Hepatocyte (in vitro differentiated cells): ENCODE data around the gene RAB9A. TPM values are rescaled to one million over a fixed set of nuclear protein-coding genes. Genes with fewer than 3 reads are reported as not detected.

Experiments
- DNase-seq: peaks from one replicate; pipeline ENCODE4 v3.0.0-alpha.2; 2016; ENCODE audit warnings: low spot score
- H2AFZ ChIP-seq: fragments of 200-600 bp; sonication (generic); 2 replicates; pipeline ENCODE4 v1.6.0; 2016; ENCODE audit warnings: antibody characterized with exemption, mild to moderate bottlenecking
- H3K27ac ChIP-seq: fragments of 200-600 bp; sonication (generic); 2 replicates; pipeline ENCODE4 v1.5.1; 2016; ENCODE audit warnings: mild to moderate bottlenecking
- H3K27me3 ChIP-seq: fragments of 200-600 bp; sonication (generic); 2 replicates; pipeline ENCODE4 v1.6.1; 2016
- H3K36me3 ChIP-seq: fragments of 200-600 bp; sonication (generic); replicated peaks from 2 replicates; pipeline ENCODE4 v1.5.1; 2016; ENCODE audit warnings: low read depth; ENCODE audit not compliant: insufficient read depth
- H3K4me1 ChIP-seq: fragments of 200-600 bp; sonication (generic); 2 replicates; pipeline ENCODE4 v1.5.1; 2016; ENCODE audit warnings: mild to moderate bottlenecking, moderate library complexity; ENCODE audit not compliant: insufficient read depth
- H3K4me2 ChIP-seq: fragments of 200-600 bp; sonication (generic); 2 replicates; pipeline ENCODE4 v1.6.0; 2016
- H3K4me3 ChIP-seq: fragments of 200-600 bp; sonication (generic); 2 replicates; pipeline ENCODE4 v1.5.1; 2016; ENCODE audit warnings: mild to moderate bottlenecking
- H3K79me2 ChIP-seq: fragments of 200-600 bp; sonication (generic); 2 replicates; pipeline ENCODE4 v1.6.0; 2017; ENCODE audit warnings: mild to moderate bottlenecking
- H3K9me2 ChIP-seq: fragments of 200-600 bp; sonication (generic); replicated peaks from 2 replicates; pipeline ENCODE4 v1.6.0; 2017; ENCODE audit warnings: mild to moderate bottlenecking; ENCODE audit not compliant: insufficient read depth
- H3K9me3 ChIP-seq: fragments of 200-600 bp; sonication (generic); 2 replicates; pipeline ENCODE4 v1.5.1; 2016; ENCODE audit warnings: low read depth, mild to moderate bottlenecking
- H4K20me1 ChIP-seq: fragments of 200-600 bp; sonication (generic); 2 replicates; pipeline ENCODE4 v1.6.0; 2016; ENCODE audit warnings: mild to moderate bottlenecking; ENCODE audit not compliant: insufficient read depth, poor library complexity, severe bottlenecking
- EZH2 ChIP-seq: fragments of 200-600 bp; sonication (generic); IDR thresholded peaks from 2 replicates; pipeline ENCODE4 v1.6.1; 2016; ENCODE audit warnings: antibody characterized with exemption, mild to moderate bottlenecking, borderline replicate concordance
- EZH2phosphoT487 ChIP-seq: fragments of 200-600 bp; sonication (generic); IDR thresholded peaks from one replicate; pipeline ENCODE4 v1.6.1; 2018; ENCODE audit warnings: antibody characterized with exemption, mild to moderate bottlenecking, low read depth, moderate library complexity; ENCODE audit not compliant: unreplicated experiment, severe bottlenecking
- WGBS: methylation state at CpG from one replicate; pipeline ENCODE4 v1.1.6; 2016; ENCODE audit warnings: low lambda C conversion rate; ENCODE audit errors: missing lambda C conversion rate; 5-methylcytosine and 5-hydroxymethylcytosine counted together
- polyA plus RNA-seq: library from polyadenylated mRNA; unstranded; fragments of >200 nt; fragmentation: Nextera tagmentation; extraction: Ambion mirVana; gene quantifications from 2 replicates; pipeline ENCODE4 v1.2.1, GENCODE V29; 2016
- total RNA-seq: library from RNA; depleted of rRNA; stranded (reverse); fragments of >200 nt; gene quantifications from 2 replicates; pipeline ENCODE4 v1.2.3, GENCODE V29; 2014
- TF ChIP-seq, protein P1 (sequence below): fragments of 200-600 bp; sonication (generic); IDR thresholded peaks from 2 replicates; pipeline ENCODE4 v1.5.1; 2016; ENCODE audit warnings: antibody characterized with exemption, mild to moderate bottlenecking; ENCODE audit not compliant: poor library complexity

Gene RAB9A
- total and polyA plus RNA-seq, 2 experiments from 2014 or later: 51.2 to 66.1 TPM

DNA sequence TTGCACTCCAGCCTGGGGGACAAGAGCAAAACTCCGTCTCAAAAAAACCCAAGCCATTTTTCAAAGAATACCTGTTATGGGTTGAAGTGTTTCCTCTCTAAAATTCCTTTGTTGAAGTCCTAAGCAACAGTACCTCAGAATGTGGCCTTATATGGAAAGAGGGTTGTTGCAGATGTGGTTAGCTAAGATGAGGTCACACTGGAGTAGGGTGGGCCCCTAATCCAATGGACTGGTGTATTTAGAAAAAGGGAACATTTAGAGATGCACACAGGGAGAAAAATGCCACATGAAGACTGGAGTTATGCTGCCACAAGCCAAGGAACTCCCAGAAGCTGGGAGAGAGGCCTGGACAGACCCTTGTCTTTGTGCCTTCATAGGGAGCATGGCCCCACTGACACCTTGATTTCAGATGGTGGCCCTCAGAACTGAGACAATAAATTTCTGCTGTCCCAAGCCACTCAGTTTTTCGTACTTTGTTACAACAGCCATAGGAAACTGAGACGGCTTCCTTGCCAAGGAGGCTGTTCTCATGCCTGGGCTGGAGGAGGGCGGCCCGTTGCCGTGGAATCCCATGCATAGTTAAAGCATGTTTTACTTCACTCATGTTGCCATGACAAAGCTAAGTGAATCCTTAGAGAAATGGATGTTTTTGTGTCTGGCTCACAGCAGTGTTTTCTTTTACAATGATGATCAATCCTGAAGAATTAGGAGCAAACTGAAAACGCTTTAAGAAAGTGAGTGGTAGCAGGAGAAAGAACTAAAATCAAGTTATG is 29.0 kb downstream of the RAB9A start:
- Histone ChIP-seq H3K9me2 (no peaks in the 10 kb centered on the region), H3K27ac (peak overlapping the region; percentile 23), H3K4me1 (peaks cover 7% of the 10 kb centered on the region), H3K27me3 (no peaks in the 10 kb centered on the region), H2AFZ (no peak overlapping the region), H3K4me2 (no peak overlapping the region), H3K36me3 (no peaks in the 10 kb centered on the region), H3K4me3 (no peak overlapping the region), H3K9me3 (no peaks in the 10 kb centered on the region), H4K20me1 (no peaks in the 10 kb centered on the region), H3K79me2 (peaks cover 20% of the 10 kb centered on the region)
- DNase-seq: no peak
- TF ChIP-seq EZH2phosphoT487: no peak
- no peak for TF ChIP-seq EZH2
- TF ChIP-seq, protein P1, sequence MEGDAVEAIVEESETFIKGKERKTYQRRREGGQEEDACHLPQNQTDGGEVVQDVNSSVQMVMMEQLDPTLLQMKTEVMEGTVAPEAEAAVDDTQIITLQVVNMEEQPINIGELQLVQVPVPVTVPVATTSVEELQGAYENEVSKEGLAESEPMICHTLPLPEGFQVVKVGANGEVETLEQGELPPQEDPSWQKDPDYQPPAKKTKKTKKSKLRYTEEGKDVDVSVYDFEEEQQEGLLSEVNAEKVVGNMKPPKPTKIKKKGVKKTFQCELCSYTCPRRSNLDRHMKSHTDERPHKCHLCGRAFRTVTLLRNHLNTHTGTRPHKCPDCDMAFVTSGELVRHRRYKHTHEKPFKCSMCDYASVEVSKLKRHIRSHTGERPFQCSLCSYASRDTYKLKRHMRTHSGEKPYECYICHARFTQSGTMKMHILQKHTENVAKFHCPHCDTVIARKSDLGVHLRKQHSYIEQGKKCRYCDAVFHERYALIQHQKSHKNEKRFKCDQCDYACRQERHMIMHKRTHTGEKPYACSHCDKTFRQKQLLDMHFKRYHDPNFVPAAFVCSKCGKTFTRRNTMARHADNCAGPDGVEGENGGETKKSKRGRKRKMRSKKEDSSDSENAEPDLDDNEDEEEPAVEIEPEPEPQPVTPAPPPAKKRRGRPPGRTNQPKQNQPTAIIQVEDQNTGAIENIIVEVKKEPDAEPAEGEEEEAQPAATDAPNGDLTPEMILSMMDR: no peak
- 80% methylated on average over 7 of the region's 7 CpGs for WGBS

DNA sequence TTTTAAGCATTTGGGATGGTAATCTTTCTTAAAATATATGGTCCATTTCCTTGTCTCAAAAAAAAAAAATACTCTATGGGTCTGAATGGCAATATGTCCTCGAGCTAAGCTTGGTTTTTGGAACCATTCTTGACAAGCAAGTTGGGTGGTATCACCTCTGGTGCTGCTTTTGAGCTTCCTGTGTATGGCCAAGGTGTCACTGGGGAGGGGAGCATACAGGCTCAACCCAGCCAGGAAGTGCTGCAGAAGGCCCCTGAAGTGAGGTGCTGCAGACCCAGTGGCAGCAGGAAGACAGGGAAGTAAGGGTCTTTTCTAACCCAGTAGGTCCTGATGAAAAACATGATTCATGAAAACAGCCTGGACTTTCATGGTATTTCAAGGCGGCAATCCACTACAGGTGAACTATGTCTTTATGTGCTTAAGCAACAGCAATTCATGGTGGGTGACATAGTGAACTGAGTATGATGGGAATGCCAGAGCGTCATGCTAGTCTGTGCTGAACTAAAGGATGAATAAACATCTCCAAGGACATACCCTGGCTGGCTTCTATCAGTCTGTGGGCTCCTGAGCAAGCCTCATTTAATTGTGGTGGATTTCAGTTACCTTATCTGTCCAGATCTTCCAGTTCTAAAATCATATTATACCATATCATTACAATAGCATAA is 30.4 kb downstream of the RAB9A start:
- Histone ChIP-seq H3K79me2 (peaks cover 34% of the 10 kb centered on the region), H3K4me1 (peaks cover 7% of the 10 kb centered on the region), H3K4me2 (no peak overlapping the region), H3K9me3 (no peaks in the 10 kb centered on the region), H3K36me3 (no peaks in the 10 kb centered on the region), H3K4me3 (no peak overlapping the region), H4K20me1 (no peaks in the 10 kb centered on the region), H3K9me2 (no peaks in the 10 kb centered on the region), H2AFZ (no peak overlapping the region), H3K27ac (peak overlapping the region; percentile 63), H3K27me3 (no peaks in the 10 kb centered on the region)
- 68% methylated on average over 3 of the region's 3 CpGs for WGBS
- DNase-seq: no peak
- TF ChIP-seq, protein P1: no peak
- TF ChIP-seq EZH2phosphoT487 (no peak), EZH2 (no peak)

DNA sequence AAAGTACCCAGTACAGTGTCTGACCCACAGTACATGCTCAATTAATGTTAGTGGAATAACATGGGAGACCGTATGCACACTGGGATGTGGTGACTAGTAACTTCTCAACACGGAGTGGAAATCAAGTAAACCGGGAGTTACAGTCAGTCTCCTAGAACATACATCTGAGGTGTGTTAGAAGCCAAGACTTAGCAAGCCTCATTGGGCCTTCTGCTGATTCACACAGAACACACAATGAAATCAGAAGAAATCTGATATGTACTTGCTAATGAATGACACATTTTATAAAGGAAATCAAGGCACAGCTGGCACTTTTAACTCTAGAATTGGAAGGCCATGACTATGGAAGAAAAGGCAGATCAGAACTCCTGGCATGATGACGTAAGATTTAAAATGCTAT is 32.4 kb downstream of the RAB9A start:
- peaks cover 45% of the 10 kb centered on the region for H3K79me2 ChIP-seq
- H3K27ac ChIP-seq: peak overlapping the region; percentile 74
- H3K9me3 ChIP-seq: no peaks in the 10 kb centered on the region
- 80% methylated on average over 4 of the region's 4 CpGs for WGBS
- H3K27me3 ChIP-seq: no peaks in the 10 kb centered on the region
- no peaks in the 10 kb centered on the region for H3K9me2 ChIP-seq
- H2AFZ ChIP-seq: no peak overlapping the region
- no peaks in the 10 kb centered on the region for H4K20me1 ChIP-seq
- H3K4me3 ChIP-seq: no peak overlapping the region
- no peak for TF ChIP-seq EZH2phosphoT487
- TF ChIP-seq, protein P1: no peak
- TF ChIP-seq EZH2: no peak
- H3K4me2 ChIP-seq: peak overlapping the region; percentile 52
- DNase-seq: no peak
- H3K36me3 ChIP-seq: no peaks in the 10 kb centered on the region
- peaks cover 7% of the 10 kb centered on the region for H3K4me1 ChIP-seq
